Adrenal gland (tissue), 12 donors: ENCODE data around the gene HOXA13. TPM values are rescaled to one million over a fixed set of nuclear protein-coding genes. Genes with fewer than 3 reads are reported as not detected.

Experiments
- DNase-seq, 7 donors: peaks; one replicate each; pipeline ENCODE4 v3.0.0-alpha.2; 2019 to 2020
- H3K27ac ChIP-seq, 5 donors: fragments of 200-600 bp; sonication (generic) in 4 of 5; 1 replicate in 3 of 5; 2 replicates in 2 of 5; pipeline versions ENCODE4 v1.5.1 to v1.8.0; 2016 to 2020; ENCODE audit warnings: mild to moderate bottlenecking in 1 of 5
- H3K27me3 ChIP-seq: fragments of 200-600 bp; 2 replicates; pipeline ENCODE4 v1.8.0; 2021
- H3K36me3 ChIP-seq, 2 donors: fragments of 200-600 bp; replicated peaks in 1 of 2; 1 replicate in 1 of 2; 2 replicates in 1 of 2; pipeline versions ENCODE4 v1.5.1 to v1.8.0; 2018 to 2022
- H3K4me1 ChIP-seq, 2 donors: fragments of 200-600 bp; replicated peaks in 1 of 2; 1 replicate in 1 of 2; 2 replicates in 1 of 2; pipeline versions ENCODE4 v1.5.1 to v1.8.0; 2018 to 2021
- H3K4me3 ChIP-seq, 4 donors: fragments of 200-600 bp; sonication (generic) in 3 of 4; one replicate each; pipeline ENCODE4 v1.5.1; 2016 to 2018
- H3K9me3 ChIP-seq, 3 donors: fragments of 200-600 bp; sonication (generic) in 1 of 3; replicated peaks in 1 of 3; 1 replicate in 2 of 3; 2 replicates in 1 of 3; pipeline versions ENCODE4 v1.5.1 to v1.8.0; 2016 to 2021
- POLR2A ChIP-seq, 2 donors: fragments of 450-650 bp; IDR thresholded peaks; one replicate each; pipeline ENCODE4 v1.6.1; 2017; ENCODE audit warnings: antibody characterized with exemption in 2 of 2, mild to moderate bottlenecking in 2 of 2, moderate library complexity in 1 of 2
- WGBS, 4 donors: extraction: QIAGEN DNeasy Blood & Tissue Kit in 2 of 4; methylation state at CpG; one replicate each; pipeline versions ENCODE4 v1.1.5 to v1.1.7; 2013 to 2017; 5-methylcytosine and 5-hydroxymethylcytosine counted together
- intact Hi-C, 2 donors: fragments of 100-400 bp; cut with DNase I; formaldehyde crosslinking; loops; one replicate each; pipeline versions ENCODE4 v1.14.1 to v1.15.0; 2022 to 2023
- polyA plus RNA-seq, 3 donors: library from polyadenylated mRNA; stranded (reverse); fragments of 200-250 nt in 2 of 3; fragments of 350-450 nt in 1 of 3; fragmentation: Illumina TruSeq in 1 of 3; extraction: RNeasy Lipid Tissue Mini Kit (QIAGEN cat#74804) in 1 of 3; gene quantifications; one replicate each; pipeline ENCODE4 v1.2.3, GENCODE V29; 2013 to 2014
- total RNA-seq, 9 donors: library from RNA; depleted of rRNA in 4 of 9; stranded (reverse); fragments of >200 nt in 4 of 9; fragments of 120-200 nt in 1 of 9; fragmentation: NEBNext Ultra II Directional in 1 of 9; extraction: Animal tissue kit (Norgen Biotek cat#: 25700) in 1 of 9; gene quantifications; one replicate each; pipeline versions ENCODE4 v1.1.0 to v1.2.4, GENCODE V29; 2013 to 2023
- TF ChIP-seq, protein P1 (sequence below), 6 experiments: fragments of 450-650 bp in 4 of 6; fragments of 200-600 bp in 2 of 6; sonication (generic) in 1 of 6; IDR thresholded peaks; 1 replicate in 5 of 6; 2 replicates in 1 of 6; pipeline versions ENCODE4 v1.5.1 to v1.8.0; 2016 to 2021; ENCODE audit warnings: antibody characterized with exemption in 6 of 6, mild to moderate bottlenecking in 2 of 6, moderate library complexity in 1 of 6
- donor health status: healthy with polysubstance abuse.
- donor health status: Bipolar disorder and iron deficiency.
- donor health status: DM: yes; HTN: yes; CAD: no.
- donor health status: DM: no; HTN: no; CAD: no.
- donor health status: DM: no; HTN: no; CAD: no.
- donor health status: DM: yes; HTN: yes; CAD: no.

The HOXA13 gene
- total and polyA plus RNA-seq, 12 donors = 0.17 to 1.4 (median 0.56) TPM; not detected in 1

DNA sequence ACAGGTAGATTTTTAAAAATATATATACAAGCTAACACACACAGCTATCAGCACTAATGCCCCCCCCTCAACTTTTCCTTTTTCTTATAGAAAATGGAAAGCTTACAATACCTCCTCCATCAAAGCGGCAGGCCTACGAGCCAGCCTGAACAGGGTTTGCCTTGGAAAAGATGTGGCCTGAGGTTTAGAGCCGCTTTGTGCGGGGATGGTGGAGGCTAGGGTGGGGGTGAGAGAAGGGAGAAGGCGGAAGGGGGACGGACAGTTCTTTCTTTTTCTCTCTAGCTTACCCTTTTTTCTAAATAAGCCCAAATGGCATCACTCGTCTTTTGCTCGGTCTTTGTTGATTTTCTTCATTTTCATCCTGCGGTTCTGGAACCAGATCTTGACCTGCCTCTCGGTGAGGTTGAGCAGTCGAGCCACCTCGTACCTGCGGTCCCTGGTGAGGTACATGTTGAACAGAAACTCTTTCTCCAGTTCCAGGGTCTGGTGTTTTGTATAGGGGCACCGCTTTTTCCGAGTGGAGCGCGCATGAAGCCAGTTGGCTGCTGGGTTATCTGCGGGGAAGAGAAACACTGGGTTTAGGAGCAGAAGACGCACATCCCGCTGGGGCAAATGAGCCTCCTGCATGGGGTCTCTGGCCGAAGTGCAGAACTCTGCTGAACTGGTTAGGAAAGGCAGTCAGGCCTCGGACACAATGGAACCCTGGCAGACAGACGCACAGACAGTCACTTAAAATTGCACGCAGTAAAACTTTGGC, 36.4 kb downstream of the HOXA13 start:
- WGBS, 4 donors = 72 to 84% (median 79%) methylated on average over 22 to 24 of the region's 24 CpGs
- no peaks in the 10 kb centered on the region for H3K36me3 ChIP-seq
- TF ChIP-seq, protein P1, sequence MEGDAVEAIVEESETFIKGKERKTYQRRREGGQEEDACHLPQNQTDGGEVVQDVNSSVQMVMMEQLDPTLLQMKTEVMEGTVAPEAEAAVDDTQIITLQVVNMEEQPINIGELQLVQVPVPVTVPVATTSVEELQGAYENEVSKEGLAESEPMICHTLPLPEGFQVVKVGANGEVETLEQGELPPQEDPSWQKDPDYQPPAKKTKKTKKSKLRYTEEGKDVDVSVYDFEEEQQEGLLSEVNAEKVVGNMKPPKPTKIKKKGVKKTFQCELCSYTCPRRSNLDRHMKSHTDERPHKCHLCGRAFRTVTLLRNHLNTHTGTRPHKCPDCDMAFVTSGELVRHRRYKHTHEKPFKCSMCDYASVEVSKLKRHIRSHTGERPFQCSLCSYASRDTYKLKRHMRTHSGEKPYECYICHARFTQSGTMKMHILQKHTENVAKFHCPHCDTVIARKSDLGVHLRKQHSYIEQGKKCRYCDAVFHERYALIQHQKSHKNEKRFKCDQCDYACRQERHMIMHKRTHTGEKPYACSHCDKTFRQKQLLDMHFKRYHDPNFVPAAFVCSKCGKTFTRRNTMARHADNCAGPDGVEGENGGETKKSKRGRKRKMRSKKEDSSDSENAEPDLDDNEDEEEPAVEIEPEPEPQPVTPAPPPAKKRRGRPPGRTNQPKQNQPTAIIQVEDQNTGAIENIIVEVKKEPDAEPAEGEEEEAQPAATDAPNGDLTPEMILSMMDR (IDR thresholded peaks at IDR 0.05) = no peak
- TF ChIP-seq POLR2A (IDR thresholded peaks at IDR 0.05) = no peak
- peak overlapping the region in 1 of 5 donors; percentile 74 for H3K27ac ChIP-seq
- peak overlapping the region in 1 of 4 donors; percentile 60 for H3K4me3 ChIP-seq
- DNase-seq = peak in 1 of 7 donors; percentile 14
- H3K4me1 ChIP-seq = peaks cover 4 to 24% of the 10 kb centered on the region in 2 donors
- intact Hi-C loops = loop anchor here (5.0 to 10.0 kb wide), 4 partner anchors 789 to 1279 kb away; no protein-coding TSS in a partner anchor
- peaks cover 35% of the 10 kb centered on the region for H3K27me3 ChIP-seq
- no peaks in the 10 kb centered on the region for H3K9me3 ChIP-seq

DNA sequence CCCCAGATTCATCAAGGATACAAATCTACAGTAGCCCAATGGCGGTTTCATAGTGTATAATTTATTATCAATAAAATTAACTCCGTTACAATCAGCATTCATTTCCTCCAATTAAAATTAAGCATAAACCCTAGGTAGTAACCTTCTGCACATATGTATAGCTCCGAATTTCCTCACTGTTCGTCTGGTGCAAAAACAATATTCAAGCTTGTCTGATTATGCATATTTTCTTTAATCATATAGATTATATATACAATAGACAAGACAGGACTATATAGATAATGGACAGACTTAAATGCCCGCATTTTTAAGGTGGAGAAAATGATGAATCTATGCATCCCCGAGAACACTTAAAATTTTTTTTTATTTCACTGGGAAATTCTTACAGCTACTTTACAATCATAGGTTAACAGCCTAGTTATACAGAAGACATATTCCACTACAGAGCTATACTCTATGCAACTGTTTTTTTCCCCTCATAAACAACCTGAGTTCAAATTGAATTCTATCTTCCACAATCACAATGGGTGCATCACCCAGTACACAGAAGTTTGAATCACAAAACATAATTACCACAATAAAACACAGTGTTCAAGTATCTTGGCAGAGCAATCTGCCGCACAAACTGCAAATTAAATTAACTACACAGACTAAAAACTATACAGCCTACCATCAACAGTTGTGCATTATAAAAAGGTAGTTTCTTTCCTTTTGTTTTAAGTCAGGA, 37.2 kb downstream of the HOXA13 start:
- Histone ChIP-seq H3K36me3 (no peaks in the 10 kb centered on the region), H3K27me3 (peaks cover 27% of the 10 kb centered on the region), H3K4me1 (peaks cover 4 to 24% of the 10 kb centered on the region in 2 donors), H3K27ac (no peak overlapping the region), H3K9me3 (no peaks in the 10 kb centered on the region), H3K4me3 (peak overlapping the region in 1 of 4 donors; percentile 14)
- DNase-seq = no peak
- TF ChIP-seq, protein P1 (IDR thresholded peaks at IDR 0.05) = no peak
- TF ChIP-seq POLR2A (IDR thresholded peaks at IDR 0.05) = no peak
- intact Hi-C loops = loop anchor here (5.0 to 10.0 kb wide), 4 partner anchors 788 to 1278 kb away; no protein-coding TSS in a partner anchor
- 78 to 87% (median 86%) methylated on average over 7 of the region's 7 CpGs for WGBS, 4 donors

DNA sequence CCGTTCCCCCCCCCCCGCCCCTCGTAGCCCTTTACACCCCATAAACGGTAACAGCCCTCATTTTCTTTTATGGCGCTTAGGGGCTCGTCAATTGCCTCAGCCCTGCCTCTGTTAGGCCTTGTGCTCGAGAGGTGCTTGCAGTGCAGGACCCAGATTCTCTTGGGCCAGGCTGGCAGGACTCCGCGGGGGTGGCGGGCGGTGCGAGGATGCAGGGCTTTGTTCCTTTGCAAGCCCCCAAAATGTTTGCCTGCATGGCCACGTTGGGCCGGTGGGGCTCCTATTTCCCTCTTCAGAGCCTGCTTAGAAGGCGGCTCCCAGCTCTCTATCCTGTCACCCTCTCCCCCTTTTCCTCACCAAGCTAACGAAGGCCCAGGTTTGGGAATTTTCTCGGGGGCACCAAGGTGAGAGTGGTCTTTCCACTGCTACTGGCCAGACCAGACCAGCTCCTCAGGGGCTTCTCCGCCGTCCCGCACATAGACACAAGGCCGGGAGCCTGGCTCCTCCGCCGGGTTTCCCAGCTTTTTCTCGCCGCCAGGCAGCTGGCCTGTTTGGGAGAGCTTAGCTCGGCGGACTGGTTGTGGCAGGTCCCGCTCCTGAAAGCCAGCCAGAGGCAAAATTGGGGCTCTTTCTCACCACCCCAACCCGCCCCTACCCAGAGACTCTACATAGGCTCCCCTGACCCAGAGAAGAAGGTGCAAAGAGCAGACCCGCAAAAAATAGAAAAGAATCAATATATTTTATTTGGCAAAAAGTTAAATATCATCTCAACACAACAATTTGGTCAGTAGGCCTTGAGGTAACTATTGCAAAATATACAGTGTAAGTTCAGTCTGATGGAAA, 38.0 kb downstream of the HOXA13 start:
- H3K9me3 ChIP-seq = no peaks in the 10 kb centered on the region
- intact Hi-C loops = loop anchor here (5.0 to 10.0 kb wide), 4 partner anchors 787 to 1277 kb away; no protein-coding TSS in a partner anchor
- H3K27ac ChIP-seq = no peak overlapping the region
- H3K27me3 ChIP-seq = peaks cover 22% of the 10 kb centered on the region
- peaks cover 4 to 24% of the 10 kb centered on the region in 2 donors for H3K4me1 ChIP-seq
- H3K36me3 ChIP-seq = no peaks in the 10 kb centered on the region
- no peak overlapping the region for H3K4me3 ChIP-seq
- 65 to 72% (median 69%) methylated on average over 24 to 30 of the region's 30 CpGs for WGBS, 4 donors
- TF ChIP-seq, protein P1 (IDR thresholded peaks at IDR 0.05) = no peak
- no peak for TF ChIP-seq POLR2A (IDR thresholded peaks at IDR 0.05)
- DNase-seq = peak in 1 of 7 donors; percentile 19
